ENCODE data around the gene PBX1.

PBX1 gene

DNA sequence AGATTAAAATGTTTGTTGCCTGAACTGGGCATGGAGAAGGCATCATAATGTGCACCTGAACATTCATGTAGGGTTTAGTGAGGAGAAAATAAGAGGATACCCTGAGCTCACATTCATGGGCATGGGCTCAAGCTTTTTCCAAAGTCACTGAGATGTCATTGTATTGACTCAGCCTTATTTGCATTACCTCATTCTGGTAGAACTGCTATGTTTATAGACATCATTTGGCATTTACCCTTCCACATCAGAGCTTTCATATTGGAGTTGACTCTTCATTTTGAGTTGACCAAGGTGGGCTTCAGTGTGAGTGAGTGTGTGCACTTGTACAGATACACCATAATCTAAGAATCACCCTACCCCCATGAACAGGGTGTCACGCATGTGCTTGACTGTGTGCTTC lies 143.2 kb downstream of the PBX1 start:
- no peak for FAIRE-seq

DNA sequence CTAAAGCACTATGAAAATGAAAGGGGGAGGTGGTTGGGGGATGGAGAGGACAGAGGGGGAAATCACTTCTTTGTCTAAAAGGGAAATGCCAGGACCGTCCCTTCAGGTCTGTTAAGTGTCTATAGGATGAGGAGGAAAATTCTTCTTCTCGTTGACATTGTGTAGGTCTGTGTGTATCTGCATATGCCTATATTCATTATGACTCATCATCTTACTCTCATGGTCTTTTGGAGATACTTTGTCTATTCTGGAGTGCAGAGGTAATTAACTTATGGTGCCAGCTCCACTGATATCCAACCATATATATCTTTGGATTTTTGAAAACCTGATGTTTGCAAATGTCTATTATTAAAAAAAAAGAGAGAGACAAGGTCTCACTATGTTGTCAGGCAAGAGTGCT lies 143.7 kb downstream of the PBX1 start:
- FAIRE-seq: no peak

DNA sequence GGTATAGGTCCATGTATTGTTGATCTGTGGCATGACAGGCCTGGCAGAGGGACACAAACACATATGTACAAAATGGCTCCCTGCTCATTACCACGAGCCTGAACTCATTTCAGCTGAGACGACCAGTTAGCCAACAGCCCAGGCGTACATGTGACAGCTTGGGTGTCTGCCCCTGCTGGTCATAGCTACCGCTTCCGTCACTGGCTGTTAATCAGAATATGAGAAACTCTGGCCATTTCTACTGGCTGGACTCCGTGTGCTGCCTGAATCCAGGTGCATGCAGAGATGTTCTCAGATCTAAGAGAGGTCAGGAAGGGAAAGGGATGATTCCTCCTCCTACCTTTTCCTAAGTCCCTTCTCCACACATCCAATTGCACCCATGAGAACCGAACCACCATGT lies 144.5 kb downstream of the PBX1 start:
- no peak for FAIRE-seq

GRCh38 chr1:164703960-164704411 lies 145.0 kb downstream of the PBX1 start:
- no peak for FAIRE-seq

GRCh38 chr1:164704954-164705353 lies 146.0 kb downstream of the PBX1 start:
- no peak for FAIRE-seq

GRCh38 chr1:164706606-164706987 lies 147.6 kb downstream of the PBX1 start:
- FAIRE-seq: no peak

GRCh38 chr1:164707868-164708331 lies 148.9 kb downstream of the PBX1 start:
- FAIRE-seq: no peak

- FAIRE-seq: no peak
Observed at GRCh38 chr1:164708596-164708995, 149.6 kb downstream of the PBX1 start.

DNA sequence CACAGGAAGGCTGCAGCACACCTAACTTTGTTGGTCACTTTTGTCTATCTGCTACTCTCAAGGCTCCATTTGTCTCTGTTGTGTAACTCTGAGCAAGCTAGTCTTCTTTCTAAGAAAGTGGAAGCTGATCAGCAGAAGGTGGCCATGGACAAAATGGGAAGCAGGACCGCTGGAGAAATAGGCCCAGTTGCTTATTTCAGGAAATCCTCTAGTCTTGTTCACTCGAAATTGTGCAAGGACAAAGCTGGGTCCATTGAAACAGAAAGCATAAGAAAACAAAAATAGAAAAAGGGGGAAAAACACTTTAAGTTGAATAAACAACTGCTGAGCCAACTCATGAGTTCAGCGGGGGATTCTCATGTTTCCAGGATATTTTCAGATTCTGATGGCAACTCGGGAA lies 150.1 kb downstream of the PBX1 start:
- no peak for FAIRE-seq

DNA sequence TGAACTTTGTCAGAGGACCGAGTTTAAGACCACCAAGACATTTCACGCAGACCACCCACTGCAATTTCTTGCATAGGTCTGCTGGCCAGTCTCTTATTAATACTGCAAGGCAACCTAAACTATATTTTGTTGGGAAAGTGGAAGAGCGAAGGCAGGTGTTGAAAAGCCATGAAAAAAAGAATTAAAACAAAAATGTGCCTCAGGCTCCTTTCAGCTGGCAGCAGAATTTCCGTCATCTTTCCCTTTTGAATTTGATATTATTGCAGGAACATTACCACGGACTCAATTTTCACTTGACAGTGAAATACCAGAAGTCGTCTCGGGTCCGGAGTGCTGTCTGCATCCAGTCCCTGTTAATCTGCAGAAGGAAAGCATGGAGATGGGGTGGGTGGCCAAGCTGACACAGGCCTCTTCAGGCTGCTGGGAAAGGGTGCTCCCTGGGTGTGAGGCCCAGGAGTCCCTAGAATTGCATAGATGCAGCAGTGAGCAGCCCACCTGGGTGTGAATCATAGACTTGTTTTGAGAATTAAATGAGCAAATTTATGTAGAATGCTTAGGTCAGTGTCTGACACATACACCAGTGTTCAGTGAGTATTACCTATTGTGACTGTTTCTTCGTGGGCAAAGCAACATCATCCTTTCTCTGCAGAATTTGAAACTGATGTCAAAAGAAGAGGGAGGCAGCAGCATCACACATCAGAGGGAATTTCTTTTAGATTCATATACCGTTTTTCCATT lies 150.7 kb downstream of the PBX1 start:
- FAIRE-seq: no peak

DNA sequence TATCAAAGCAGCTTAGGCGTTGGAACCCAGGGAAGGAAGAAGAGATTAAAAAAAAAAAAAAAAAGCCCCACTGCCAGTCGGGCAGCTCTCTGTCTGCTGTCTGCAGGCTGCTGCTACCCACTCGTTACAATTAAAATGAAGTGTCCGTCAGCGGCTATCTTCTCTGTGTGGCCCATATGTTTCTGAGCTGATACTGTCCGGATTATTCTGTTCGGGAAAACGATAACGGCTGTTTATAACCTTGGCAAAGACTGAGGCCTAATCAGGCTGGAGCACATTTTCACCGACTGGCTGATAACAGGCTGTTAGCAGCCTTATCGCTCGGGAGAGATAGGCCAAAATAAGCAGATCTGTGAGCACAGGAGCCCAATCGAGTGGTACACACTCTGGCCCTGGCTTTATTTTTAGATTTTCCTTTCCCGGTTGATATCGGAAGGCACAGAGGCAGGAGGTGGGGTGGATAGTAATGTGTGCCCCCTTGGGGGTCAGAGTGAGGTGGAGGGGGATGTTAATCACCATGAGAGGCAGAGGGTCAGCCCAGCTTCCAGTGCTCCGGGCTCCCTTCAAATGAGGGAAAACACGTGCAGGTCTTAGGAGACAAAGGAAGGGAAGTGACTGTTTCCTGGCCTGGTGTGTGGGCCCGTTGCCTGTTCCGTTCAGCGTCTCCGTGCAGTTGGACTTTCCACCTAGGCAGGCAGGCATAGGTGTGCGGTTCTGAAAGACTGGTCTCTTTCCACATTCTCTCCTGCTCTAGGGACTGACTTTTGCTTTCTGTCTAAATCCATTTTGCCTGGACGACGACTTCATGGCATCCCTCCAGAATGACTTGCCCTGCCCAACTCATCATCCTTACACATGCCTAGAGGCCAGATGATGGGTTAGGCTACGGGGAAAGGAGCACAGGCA lies 153.4 kb downstream of the PBX1 start:
- FAIRE-seq: no peak

GRCh38 chr1:164713456-164714207 lies 154.6 kb downstream of the PBX1 start:
- FAIRE-seq: no peak

DNA sequence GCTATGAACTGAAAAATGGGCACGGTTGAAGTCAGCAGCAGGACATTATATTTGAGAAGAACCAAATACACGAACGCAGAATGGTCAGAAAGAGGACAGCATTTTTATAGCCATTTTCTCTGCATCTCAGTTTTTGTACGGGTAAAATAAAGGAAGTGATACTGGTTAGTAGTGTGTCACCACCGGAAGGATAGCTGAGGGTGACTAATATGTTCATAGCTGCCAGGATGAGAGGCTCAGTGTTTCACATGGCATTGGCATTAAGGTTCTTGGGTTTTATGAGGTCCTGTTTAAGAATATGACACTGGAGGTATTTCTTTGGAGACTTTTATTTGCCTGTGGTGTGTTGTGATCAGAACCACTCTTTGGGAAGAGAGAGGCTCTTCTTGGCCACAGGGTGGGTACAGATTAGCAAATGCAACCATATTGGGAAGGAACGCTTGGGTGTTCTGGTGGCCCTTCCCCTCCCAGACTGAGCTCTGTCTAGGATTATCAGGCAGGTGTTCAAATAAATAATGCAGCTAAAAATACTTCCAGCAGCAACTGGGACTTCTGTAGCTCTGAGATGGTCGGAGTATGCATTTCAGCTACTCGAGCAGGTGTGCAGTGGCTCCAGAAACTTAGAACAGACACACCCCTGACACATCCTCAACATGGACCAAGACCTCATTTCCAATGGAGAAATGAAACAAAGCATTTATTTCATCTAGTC lies 158.2 kb downstream of the PBX1 start:
- no peak for FAIRE-seq

GRCh38 chr1:164718821-164719220 lies 159.8 kb downstream of the PBX1 start:
- no peak for FAIRE-seq

GRCh38 chr1:164719676-164720439 lies 160.9 kb downstream of the PBX1 start:
- no peak for FAIRE-seq

GRCh38 chr1:164720440-164721227 lies 161.7 kb downstream of the PBX1 start:
- no peak for FAIRE-seq

DNA sequence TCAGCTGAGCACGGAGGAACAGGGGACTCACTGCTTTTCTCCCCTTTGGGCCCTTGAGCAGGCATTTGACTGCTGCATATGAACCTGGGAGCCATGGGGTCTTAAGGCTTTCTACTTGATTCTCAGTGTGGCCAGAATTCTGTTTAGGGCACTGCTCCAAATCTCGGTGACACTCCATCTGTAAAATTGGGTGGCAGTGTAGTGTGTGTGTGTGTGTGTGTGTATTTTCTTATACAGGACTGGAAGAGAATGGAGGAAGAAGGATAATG lies 162.2 kb downstream of the PBX1 start:
- no peak for FAIRE-seq

GRCh38 chr1:164723296-164723798 lies 164.4 kb downstream of the PBX1 start:
- FAIRE-seq: no peak

DNA sequence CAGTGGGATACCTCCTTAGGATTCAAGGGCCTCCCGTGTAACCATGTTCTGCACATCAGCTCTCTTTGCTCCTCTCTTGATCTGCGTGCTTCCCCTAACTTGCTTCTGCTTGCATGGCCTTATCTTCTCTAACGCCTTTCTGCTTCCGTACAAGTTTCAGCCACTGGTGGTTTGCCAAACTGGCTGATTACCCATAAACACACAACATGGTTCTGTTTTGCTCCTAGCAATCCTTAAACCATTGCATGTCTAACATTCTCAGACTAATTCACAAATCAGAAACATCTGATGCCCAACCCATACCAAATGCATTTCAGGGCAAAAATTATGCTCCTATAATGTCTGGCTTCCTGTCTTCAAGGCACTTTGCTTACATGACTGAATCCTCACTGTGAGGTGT lies 166.4 kb downstream of the PBX1 start:
- no peak for FAIRE-seq

GRCh38 chr1:164726235-164726634 lies 167.3 kb downstream of the PBX1 start:
- FAIRE-seq: no peak

DNA sequence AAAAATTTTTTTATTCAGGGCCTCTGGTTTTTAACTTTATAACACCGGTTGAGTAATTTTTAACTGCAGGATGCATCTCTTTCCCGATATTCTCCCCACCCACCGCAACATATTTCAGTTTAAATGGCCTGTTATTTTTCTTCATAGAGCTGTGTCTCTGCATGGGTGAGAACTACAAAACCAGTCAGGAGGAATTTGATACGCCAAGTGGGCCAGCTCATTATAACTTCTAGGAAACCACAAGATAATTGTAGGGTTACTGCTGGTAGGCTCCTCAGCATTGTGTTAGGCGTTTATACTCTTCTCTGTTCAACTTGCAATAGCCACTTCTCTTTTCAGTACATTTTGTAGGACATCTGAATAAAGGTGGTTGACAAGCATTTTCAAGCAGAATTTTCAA lies 169.7 kb downstream of the PBX1 start:
- FAIRE-seq: no peak

Measured in endometrium (tissue), 2 donors.